Hepatocyte (in vitro differentiated cells): ENCODE data around the gene ZCCHC13. TPM values are rescaled to one million over a fixed set of nuclear protein-coding genes. Genes with fewer than 3 reads are reported as not detected.

Experiments used
- DNase-seq: peaks from one replicate; pipeline ENCODE4 v3.0.0-alpha.2; 2016; ENCODE audit warnings: low spot score
- H2AFZ ChIP-seq: fragments of 200-600 bp; sonication (generic); 2 replicates; pipeline ENCODE4 v1.6.0; 2016; ENCODE audit warnings: antibody characterized with exemption, mild to moderate bottlenecking
- H3K27ac ChIP-seq: fragments of 200-600 bp; sonication (generic); 2 replicates; pipeline ENCODE4 v1.5.1; 2016; ENCODE audit warnings: mild to moderate bottlenecking
- H3K27me3 ChIP-seq: fragments of 200-600 bp; sonication (generic); 2 replicates; pipeline ENCODE4 v1.6.1; 2016
- H3K36me3 ChIP-seq: fragments of 200-600 bp; sonication (generic); replicated peaks from 2 replicates; pipeline ENCODE4 v1.5.1; 2016; ENCODE audit warnings: low read depth; ENCODE audit not compliant: insufficient read depth
- H3K4me1 ChIP-seq: fragments of 200-600 bp; sonication (generic); 2 replicates; pipeline ENCODE4 v1.5.1; 2016; ENCODE audit warnings: mild to moderate bottlenecking, moderate library complexity; ENCODE audit not compliant: insufficient read depth
- H3K4me2 ChIP-seq: fragments of 200-600 bp; sonication (generic); 2 replicates; pipeline ENCODE4 v1.6.0; 2016
- H3K4me3 ChIP-seq: fragments of 200-600 bp; sonication (generic); 2 replicates; pipeline ENCODE4 v1.5.1; 2016; ENCODE audit warnings: mild to moderate bottlenecking
- H3K79me2 ChIP-seq: fragments of 200-600 bp; sonication (generic); 2 replicates; pipeline ENCODE4 v1.6.0; 2017; ENCODE audit warnings: mild to moderate bottlenecking
- H3K9me2 ChIP-seq: fragments of 200-600 bp; sonication (generic); replicated peaks from 2 replicates; pipeline ENCODE4 v1.6.0; 2017; ENCODE audit warnings: mild to moderate bottlenecking; ENCODE audit not compliant: insufficient read depth
- H3K9me3 ChIP-seq: fragments of 200-600 bp; sonication (generic); 2 replicates; pipeline ENCODE4 v1.5.1; 2016; ENCODE audit warnings: low read depth, mild to moderate bottlenecking
- H4K20me1 ChIP-seq: fragments of 200-600 bp; sonication (generic); 2 replicates; pipeline ENCODE4 v1.6.0; 2016; ENCODE audit warnings: mild to moderate bottlenecking; ENCODE audit not compliant: insufficient read depth, poor library complexity, severe bottlenecking
- CTCF ChIP-seq: fragments of 200-600 bp; sonication (generic); IDR thresholded peaks from 2 replicates; pipeline ENCODE4 v1.5.1; 2016; ENCODE audit warnings: antibody characterized with exemption, mild to moderate bottlenecking; ENCODE audit not compliant: poor library complexity
- EZH2 ChIP-seq: fragments of 200-600 bp; sonication (generic); IDR thresholded peaks from 2 replicates; pipeline ENCODE4 v1.6.1; 2016; ENCODE audit warnings: antibody characterized with exemption, mild to moderate bottlenecking, borderline replicate concordance
- EZH2phosphoT487 ChIP-seq: fragments of 200-600 bp; sonication (generic); IDR thresholded peaks from one replicate; pipeline ENCODE4 v1.6.1; 2018; ENCODE audit warnings: antibody characterized with exemption, mild to moderate bottlenecking, low read depth, moderate library complexity; ENCODE audit not compliant: unreplicated experiment, severe bottlenecking
- WGBS: methylation state at CpG from one replicate; pipeline ENCODE4 v1.1.6; 2016; ENCODE audit warnings: low lambda C conversion rate; ENCODE audit errors: missing lambda C conversion rate; 5-methylcytosine and 5-hydroxymethylcytosine counted together
- polyA plus RNA-seq: library from polyadenylated mRNA; unstranded; fragments of >200 nt; fragmentation: Nextera tagmentation; extraction: Ambion mirVana; gene quantifications from 2 replicates; pipeline ENCODE4 v1.2.1, GENCODE V29; 2016
- total RNA-seq: library from RNA; depleted of rRNA; stranded (reverse); fragments of >200 nt; gene quantifications from 2 replicates; pipeline ENCODE4 v1.2.3, GENCODE V29; 2014

ZCCHC13 gene
- total and polyA plus RNA-seq, 2 experiments from 2014 or later: not detected

GRCh38 chrX:74344280-74344622, 40.3 kb downstream of the ZCCHC13 start:
- Histone ChIP-seq H3K4me1 (no peaks in the 10 kb centered on the region), H3K27me3 (no peaks in the 10 kb centered on the region), H3K27ac (no peak overlapping the region), H3K36me3 (no peaks in the 10 kb centered on the region), H4K20me1 (no peaks in the 10 kb centered on the region), H3K79me2 (no peaks in the 10 kb centered on the region), H3K9me2 (no peaks in the 10 kb centered on the region), H3K4me3 (no peak overlapping the region), H3K4me2 (no peak overlapping the region), H3K9me3 (no peaks in the 10 kb centered on the region), H2AFZ (no peak overlapping the region)
- 72% methylated on average over 4 of the region's 4 CpGs for WGBS
- no peak for DNase-seq
- TF ChIP-seq CTCF (no peak), EZH2 (no peak), EZH2phosphoT487 (no peak)

GRCh38 chrX:74346088-74346487, 42.1 kb downstream of the ZCCHC13 start:
- WGBS: 70% methylated on average over 2 of the region's 2 CpGs
- no peak overlapping the region for H3K4me3 ChIP-seq
- H3K4me2 ChIP-seq: no peak overlapping the region
- H3K9me3 ChIP-seq: no peaks in the 10 kb centered on the region
- no peaks in the 10 kb centered on the region for H3K9me2 ChIP-seq
- H2AFZ ChIP-seq: no peak overlapping the region
- no peaks in the 10 kb centered on the region for H4K20me1 ChIP-seq
- no peak overlapping the region for H3K27ac ChIP-seq
- H3K4me1 ChIP-seq: no peaks in the 10 kb centered on the region
- no peaks in the 10 kb centered on the region for H3K27me3 ChIP-seq
- H3K79me2 ChIP-seq: no peaks in the 10 kb centered on the region
- no peak for TF ChIP-seq EZH2
- no peak for TF ChIP-seq EZH2phosphoT487
- TF ChIP-seq CTCF: no peak
- DNase-seq: no peak
- no peaks in the 10 kb centered on the region for H3K36me3 ChIP-seq

- Histone ChIP-seq H3K9me2 (no peaks in the 10 kb centered on the region), H2AFZ (no peak overlapping the region), H4K20me1 (no peaks in the 10 kb centered on the region), H3K4me3 (no peak overlapping the region), H3K27me3 (no peaks in the 10 kb centered on the region), H3K4me1 (no peaks in the 10 kb centered on the region), H3K79me2 (no peaks in the 10 kb centered on the region), H3K4me2 (no peak overlapping the region), H3K27ac (no peak overlapping the region), H3K36me3 (no peaks in the 10 kb centered on the region), H3K9me3 (no peaks in the 10 kb centered on the region)
- no peak for DNase-seq
- no peak for TF ChIP-seq EZH2phosphoT487
- TF ChIP-seq EZH2: no peak
- no peak for TF ChIP-seq CTCF
- 35% methylated on average over 3 of the region's 3 CpGs for WGBS
These were observed 45.4 kb downstream of the ZCCHC13 start for GRCh38 chrX:74349387-74349786.

GRCh38 chrX:74351760-74352159, 47.8 kb downstream of the ZCCHC13 start:
- Histone ChIP-seq H3K4me1 (no peaks in the 10 kb centered on the region), H3K4me2 (no peak overlapping the region), H2AFZ (no peak overlapping the region), H3K4me3 (no peak overlapping the region), H4K20me1 (no peaks in the 10 kb centered on the region), H3K9me2 (no peaks in the 10 kb centered on the region), H3K27ac (no peak overlapping the region), H3K27me3 (no peaks in the 10 kb centered on the region), H3K36me3 (no peaks in the 10 kb centered on the region), H3K79me2 (no peaks in the 10 kb centered on the region), H3K9me3 (no peaks in the 10 kb centered on the region)
- no peak for TF ChIP-seq EZH2
- no peak for TF ChIP-seq EZH2phosphoT487
- no peak for TF ChIP-seq CTCF
- 61% methylated on average over 4 of the region's 4 CpGs for WGBS
- DNase-seq: no peak
